HFF-Myc (cell line): ENCODE data around the gene ZNF407.

ENCODE experiments used
- DNase-seq: peaks from one replicate; pipeline ENCODE4 v3.0.0-alpha.2; 2011; ENCODE audit warnings: low read depth; ENCODE audit errors: extremely low read depth
- H3K4me3 ChIP-seq: replicated peaks from 2 replicates; pipeline ENCODE4 v1.5.1; 2011; ENCODE audit warnings: low read depth, mild to moderate bottlenecking, control low read depth, low read length
- TF ChIP-seq, protein P1 (sequence below): IDR thresholded peaks from 2 replicates; pipeline ENCODE4 v1.5.1; 2012; ENCODE audit warnings: mild to moderate bottlenecking, low read depth, low read length, control low read depth; ENCODE audit errors: missing control alignments

ZNF407 gene

DNA sequence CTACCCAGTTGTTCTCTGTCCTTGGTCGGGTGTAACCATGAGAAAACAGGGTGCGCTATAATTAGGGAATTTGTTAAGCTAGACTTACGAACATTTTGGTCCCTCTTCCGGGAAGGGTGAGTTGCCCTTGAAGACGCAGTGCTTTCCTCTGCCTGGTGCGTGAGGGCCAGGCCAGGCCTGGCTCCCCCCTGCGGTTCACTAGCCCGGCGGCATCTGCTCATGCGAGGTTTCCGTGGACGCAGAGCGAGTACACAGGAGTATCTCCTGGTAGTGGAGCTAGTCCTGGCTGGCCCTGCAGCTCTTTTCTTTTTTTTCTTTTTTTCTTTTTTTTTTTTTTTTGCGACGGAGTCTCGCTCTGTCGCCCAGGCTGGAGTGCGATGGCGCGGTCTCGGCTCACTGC lies 462.5 kb downstream of the ZNF407 start:
- no peak for DNase-seq
- no peak overlapping the region for H3K4me3 ChIP-seq
- TF ChIP-seq, protein P1, sequence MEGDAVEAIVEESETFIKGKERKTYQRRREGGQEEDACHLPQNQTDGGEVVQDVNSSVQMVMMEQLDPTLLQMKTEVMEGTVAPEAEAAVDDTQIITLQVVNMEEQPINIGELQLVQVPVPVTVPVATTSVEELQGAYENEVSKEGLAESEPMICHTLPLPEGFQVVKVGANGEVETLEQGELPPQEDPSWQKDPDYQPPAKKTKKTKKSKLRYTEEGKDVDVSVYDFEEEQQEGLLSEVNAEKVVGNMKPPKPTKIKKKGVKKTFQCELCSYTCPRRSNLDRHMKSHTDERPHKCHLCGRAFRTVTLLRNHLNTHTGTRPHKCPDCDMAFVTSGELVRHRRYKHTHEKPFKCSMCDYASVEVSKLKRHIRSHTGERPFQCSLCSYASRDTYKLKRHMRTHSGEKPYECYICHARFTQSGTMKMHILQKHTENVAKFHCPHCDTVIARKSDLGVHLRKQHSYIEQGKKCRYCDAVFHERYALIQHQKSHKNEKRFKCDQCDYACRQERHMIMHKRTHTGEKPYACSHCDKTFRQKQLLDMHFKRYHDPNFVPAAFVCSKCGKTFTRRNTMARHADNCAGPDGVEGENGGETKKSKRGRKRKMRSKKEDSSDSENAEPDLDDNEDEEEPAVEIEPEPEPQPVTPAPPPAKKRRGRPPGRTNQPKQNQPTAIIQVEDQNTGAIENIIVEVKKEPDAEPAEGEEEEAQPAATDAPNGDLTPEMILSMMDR: no peak

DNA sequence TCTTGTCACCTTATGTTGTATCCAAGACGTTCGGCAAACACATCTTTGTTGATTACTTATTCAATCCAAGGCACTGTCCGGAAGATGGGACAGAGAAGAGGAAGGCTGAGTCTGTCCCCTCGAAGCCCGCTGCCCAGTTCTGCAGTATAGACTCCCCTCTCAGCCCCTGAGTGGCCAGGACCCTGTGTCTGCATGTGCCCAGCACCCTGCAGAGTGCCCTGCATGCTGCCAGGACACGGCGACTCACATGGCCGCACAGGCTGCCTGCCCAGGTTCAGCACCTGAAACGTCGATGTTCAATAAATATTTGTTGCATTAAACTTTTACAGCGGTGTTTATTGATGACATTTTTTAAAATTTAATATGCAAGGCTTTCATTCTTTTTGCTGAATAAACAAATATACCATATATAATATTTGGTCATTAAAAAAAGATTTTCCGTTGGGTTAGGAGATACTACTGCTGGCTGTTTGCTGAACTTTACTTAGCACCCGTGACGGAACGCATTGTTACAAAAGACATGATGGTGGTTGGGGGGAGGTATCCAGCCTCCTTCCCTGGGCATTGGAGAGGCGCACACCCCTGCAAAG lies 464.7 kb downstream of the ZNF407 start:
- no peak for DNase-seq
- no peak overlapping the region for H3K4me3 ChIP-seq
- TF ChIP-seq, protein P1: no peak

DNA sequence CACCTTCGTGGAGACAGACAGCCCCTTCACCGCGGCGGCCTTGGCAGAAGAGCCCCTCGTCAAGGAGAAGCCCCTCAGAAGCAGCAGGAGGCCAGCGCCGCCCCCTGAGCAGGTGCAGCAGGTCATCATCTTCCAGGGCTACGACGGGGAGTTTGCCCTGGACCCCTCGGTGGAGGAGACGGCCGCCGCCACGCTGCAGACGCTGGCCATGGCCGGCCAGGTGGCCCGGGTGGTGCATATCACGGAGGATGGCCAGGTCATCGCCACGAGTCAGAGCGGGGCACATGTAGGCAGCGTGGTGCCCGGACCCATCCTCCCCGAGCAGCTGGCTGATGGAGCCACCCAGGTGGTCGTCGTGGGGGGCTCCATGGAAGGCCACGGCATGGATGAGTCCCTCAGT lies 465.5 kb downstream of the ZNF407 start:
- TF ChIP-seq, protein P1: no peak
- DNase-seq: no peak
- H3K4me3 ChIP-seq: no peak overlapping the region

DNA sequence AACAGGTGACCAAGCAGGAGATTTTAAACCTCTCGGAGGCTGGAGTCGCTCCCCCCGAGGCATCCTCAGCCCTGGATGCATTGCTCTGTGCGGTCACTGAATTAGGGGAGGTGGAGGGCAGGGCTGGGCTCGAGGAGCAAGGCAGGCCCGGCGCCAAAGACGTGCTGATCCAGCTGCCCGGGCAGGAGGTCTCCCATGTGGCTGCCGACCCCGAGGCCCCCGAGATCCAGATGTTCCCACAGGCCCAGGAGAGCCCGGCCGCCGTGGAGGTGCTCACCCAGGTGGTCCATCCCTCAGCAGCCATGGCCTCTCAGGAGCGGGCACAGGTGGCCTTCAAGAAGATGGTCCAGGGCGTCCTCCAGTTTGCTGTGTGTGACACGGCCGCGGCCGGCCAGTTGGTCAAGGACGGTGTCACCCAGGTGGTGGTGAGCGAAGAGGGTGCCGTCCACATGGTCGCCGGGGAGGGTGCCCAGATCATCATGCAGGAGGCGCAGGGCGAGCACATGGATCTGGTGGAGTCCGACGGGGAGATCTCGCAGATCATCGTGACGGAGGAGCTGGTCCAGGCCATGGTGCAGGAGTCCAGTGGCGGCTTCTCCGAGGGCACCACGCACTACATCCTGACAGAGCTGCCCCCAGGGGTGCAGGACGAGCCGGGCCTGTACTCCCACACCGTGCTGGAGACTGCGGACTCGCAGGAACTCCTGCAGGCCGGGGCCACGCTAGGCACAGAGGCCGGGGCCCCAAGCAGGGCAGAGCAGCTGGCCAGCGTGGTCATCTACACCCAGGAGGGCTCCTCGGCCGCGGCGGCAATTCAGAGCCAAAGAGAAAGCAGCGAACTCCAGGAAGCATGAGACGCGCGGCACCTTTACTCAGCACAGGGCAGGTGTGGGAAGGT lies 466.2 kb downstream of the ZNF407 start:
- no peak overlapping the region for H3K4me3 ChIP-seq
- TF ChIP-seq, protein P1: no peak
- DNase-seq: no peak

DNA sequence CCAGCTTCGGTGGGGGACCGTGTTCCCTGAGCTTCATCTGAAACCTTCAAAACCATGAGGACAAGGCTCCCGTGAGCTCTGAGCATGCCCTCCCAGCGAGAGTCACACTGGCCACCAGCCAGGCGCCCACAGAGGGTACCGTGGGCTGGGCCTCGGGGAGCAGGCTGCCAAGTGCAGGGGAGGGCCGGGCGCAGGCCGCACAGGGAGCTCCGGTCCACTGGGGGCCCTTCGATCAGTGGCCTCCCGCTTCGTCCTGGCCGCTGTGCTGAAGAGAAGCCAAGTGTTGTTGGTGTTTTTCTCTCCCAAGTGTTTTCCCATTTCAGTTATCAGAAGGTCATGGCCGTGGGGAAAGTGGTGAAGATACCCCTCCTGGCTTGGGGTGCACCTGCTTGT lies 466.8 kb downstream of the ZNF407 start:
- TF ChIP-seq, protein P1: no peak
- no peak overlapping the region for H3K4me3 ChIP-seq
- no peak for DNase-seq

DNA sequence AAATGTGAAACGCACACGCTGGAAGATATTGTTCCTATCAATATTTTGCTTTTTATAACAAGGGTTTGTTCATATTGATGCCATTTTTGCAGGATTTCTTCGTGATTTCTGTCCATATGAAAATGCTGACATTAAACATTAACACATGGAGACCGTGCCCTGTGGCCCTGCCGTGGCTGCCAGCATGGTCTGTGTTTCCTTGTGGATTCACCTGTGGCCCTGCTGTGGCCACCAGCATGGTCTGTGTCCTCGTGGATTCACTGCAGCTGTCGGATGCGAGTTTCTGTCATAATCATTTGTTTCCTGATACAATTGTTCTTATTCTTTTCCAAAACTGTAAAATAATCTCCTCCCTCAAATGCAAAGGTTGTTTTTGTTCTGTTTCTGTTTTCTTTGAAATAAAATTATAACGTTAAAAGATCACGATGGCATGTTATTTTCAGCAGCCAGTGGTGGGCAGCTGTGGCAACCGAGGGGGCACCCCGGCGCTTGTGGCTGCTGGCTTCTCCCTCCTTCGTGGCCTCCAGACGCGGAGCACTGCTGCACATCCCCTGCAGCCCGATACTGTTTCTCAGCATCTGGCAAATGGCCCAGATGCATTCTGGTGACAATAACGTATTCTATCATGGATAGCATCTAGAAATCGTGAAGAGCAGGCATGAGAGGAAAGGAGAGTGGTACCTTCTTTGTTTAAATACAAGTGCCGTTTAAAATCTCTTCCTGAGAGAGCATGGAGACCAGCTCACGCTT lies 467.8 kb downstream of the ZNF407 start:
- no peak for DNase-seq
- no peak overlapping the region for H3K4me3 ChIP-seq
- TF ChIP-seq, protein P1: no peak
